NCI-H2196 treated with DMSO at 0.1 percent for 48 hours (cell line): ENCODE results near the gene DUSP7.

Experiments
- DNase-seq: peaks from one replicate; lab custom pipeline; 2025; ENCODE audit not compliant: unreplicated experiment; lab: John Stamatoyannopoulos, UW

The DUSP7 gene, protein sequence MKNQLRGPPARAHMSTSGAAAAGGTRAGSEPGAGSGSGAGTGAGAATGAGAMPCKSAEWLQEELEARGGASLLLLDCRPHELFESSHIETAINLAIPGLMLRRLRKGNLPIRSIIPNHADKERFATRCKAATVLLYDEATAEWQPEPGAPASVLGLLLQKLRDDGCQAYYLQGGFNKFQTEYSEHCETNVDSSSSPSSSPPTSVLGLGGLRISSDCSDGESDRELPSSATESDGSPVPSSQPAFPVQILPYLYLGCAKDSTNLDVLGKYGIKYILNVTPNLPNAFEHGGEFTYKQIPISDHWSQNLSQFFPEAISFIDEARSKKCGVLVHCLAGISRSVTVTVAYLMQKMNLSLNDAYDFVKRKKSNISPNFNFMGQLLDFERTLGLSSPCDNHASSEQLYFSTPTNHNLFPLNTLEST

DNA sequence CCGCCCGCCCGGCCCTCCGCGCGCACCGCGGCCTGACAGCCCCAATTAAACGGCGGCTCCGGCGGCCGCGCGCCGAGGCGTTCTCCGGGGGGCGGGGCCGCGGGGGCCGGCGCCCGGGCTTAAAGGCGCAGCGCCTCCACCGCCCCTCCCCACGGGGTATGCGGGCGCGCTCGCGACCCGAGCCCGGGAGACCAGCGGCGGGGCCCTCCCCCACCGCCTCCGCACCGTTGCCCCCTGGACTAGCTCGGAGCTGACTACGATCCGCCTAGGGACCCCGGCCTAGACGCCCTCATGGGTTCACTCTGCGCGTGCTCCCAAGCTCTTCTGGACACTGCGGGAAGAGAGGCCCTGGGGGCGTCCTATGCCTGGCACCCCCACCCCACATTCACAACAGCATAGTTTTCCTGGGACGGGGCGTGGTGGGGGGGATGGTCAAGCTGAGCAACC lies at the start of gene DUSP7:
Gene DUSP7 (minus strand): TSS at position 51 of the 447 bp plus-strand sequence. CDS start 205 bp downstream, outside the sequence.
- peak; percentile 7 for DNase-seq

DNA sequence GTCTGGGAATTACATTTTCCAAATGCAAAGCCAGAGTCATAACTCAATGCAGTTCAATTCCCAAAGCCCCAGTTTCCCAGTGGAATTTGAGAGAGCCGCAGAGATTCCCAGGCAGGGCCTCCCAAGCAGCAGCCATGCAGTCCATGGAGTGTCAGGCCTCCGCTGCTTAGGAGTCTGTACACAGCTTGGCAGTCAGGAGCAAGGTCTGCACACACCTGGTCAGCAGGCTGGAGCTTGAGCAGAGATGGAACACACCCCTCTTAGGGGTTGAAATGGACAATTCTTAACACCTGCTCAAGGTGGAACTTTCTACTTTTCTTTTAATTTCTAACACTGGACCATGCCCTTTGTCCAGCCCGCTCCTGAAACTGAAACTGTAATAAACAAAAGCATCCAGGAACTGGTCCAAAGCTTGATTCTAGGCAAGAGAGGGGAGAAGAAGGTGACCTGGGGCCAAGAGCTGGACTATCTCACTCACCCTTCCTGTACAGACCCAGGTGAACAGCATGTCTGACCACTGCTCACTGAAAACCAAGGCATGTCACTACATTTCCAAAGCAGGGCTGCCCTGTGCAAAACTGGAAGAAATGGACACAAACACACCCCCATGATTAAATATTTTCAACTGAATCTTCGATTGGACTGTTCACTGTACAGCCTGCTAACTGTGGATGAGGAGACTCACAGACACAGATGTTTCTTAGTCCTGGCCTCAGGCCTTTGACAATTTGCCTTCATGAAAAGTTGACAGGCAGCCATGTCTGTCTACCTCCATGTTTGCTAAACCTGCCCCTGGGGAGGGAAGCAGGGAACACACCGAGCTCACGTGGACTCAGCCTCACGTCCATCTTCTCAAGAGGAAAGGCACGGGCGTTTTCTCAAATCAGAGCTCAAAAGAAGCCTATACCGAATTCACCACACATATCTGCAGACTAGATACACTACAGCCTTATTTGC lies 48.6 kb upstream of the DUSP7 start:
- no peak for DNase-seq

DNA sequence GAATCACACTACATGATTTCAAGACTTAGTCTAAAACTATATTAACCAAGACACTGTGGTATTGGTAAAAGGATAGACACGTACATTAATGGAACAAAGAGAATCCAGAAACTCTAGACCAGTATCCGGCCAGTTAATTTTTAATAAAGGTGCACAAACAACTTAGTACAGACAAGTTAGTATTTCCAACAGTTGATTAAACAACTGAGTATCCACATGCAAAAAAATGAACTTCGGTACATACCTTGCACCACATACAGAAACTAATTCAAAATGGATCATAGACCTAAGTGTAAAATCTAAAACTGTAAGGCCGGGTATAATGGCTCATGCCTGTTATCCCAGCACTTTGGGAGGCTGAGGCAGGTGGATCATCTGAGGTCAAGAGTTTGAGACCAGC lies 46.6 kb upstream of the DUSP7 start:
- DNase-seq: no peak

DNA sequence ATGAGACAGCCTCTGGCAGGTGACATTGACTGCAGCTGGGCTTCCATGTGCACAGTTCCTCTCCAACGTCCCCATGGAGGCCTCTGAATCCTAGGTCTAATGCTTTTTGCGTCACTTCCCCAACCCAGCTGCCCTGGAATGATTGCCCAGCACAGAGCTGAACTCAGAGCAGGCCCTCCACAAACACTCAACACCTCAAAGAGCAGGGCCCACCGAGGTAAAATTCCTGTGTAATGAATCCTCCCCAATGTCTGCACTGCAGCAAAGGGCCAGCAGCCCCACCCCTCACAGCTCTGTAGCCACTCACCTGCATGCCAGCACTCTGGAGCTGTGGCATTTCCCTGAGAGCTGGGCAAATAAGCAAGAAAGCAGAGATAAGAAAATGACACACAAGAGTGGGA lies 42.6 kb upstream of the DUSP7 start:
- DNase-seq: no peak

DNA sequence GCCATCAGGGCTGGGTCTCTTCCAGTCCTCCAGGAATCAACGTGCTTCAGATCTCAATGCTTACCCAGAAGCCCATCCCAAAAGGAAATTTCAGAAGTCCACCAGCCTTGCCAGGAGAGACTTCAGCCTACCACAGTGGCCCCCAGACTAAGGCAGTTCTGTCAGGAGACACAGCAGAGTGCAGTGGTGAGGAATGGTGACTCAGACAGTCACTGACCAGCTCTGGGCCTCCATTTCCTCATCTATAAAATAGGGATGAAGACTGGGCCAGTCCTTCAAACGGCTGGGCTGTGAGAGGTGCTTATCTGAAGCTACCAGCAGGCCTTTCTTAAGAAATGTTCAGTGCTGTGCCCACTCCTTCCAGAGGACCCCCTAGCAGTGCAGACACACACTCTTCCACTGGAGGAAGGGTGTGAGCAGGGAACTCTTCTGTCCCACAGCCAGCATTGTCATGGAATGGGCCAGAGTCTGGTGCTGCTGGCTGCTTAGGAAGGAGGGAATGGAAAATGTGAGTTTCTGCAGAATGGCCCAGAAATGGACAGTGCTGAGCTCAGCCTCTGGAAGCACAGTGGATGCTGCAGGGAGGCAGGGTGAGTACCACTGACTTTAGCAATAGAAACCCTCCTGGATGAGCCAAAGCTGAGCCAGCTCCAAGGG lies 41.6 kb upstream of the DUSP7 start:
- no peak for DNase-seq

DNA sequence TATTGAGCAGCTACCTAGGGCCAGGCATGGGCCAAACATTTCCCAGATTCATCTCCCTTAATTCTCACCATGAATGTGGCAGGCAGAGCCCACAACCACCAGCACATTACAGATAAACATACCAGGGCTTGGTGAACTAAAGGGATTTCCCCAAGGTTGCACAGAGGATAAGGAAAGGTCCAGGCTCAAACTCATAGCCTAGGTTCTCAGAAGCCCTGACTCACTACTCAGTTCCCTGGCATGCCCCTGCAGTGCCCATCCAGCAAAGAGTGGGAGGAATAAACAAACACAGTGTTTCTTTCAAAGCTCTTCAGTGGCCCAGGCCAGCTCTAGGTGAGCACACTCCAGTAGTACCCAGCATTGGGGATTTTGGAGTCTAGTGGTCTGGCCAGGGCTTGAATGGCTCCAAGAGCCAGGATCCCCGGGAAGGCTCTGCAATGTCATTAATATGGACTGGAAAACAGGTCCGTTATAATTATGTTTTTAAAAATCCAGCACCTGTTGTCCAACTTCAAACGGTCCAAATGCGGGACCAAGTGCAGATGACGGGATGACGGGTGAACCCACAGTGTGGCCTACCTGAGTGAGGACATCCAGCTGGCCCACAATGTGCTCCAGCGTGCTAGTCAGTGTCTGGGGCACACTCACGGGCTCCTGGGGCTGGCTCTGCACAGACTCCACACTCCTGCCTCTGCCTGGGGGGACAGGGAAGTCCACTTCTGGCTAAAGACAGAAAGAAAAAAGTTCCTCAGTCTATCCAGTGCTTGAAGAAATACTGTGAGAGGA lies 39.8 kb upstream of the DUSP7 start:
- DNase-seq: no peak

DNA sequence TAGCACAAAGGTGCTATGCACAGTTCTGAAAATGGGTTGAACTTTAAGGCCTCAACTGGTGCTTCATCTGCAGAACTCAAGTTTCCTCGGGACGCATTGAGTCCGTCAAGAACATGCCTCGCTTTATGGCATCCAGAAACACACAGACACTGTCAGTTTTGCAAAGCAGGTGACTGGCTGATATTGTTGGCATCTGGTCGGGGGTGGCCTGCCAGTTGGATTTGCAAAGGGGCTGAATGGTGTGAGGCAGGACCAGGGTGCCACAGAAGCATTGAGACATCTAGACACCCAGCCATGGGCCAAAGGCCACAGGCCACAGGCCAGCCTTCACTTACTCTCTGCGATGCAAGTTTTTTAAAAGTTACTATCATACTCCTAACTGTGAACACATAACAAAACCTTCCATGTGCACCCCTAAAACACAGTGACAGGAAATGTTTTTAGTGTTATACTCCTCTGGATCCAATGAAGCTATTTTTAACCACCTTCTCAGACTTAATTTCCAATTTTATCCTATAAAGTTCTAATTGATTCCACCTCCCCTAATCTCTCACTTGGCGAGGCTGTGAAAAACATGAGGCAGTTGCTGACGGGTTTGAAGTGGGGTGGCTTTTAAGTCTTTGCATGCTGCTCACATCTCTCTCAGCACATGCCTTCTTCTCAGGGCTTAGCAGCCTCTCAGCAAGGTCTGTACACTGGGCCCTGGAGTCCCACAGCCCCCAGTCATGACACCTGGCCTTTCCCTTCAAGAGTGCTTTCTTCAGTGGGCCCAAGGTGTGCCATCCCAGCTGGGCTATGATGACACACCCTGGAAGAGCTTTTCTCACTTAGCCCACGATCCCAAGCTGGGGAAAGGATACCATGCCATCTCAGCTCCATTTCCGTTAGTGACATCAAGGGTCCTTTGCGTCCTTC lies 38.5 kb upstream of the DUSP7 start:
- no peak for DNase-seq

DNA sequence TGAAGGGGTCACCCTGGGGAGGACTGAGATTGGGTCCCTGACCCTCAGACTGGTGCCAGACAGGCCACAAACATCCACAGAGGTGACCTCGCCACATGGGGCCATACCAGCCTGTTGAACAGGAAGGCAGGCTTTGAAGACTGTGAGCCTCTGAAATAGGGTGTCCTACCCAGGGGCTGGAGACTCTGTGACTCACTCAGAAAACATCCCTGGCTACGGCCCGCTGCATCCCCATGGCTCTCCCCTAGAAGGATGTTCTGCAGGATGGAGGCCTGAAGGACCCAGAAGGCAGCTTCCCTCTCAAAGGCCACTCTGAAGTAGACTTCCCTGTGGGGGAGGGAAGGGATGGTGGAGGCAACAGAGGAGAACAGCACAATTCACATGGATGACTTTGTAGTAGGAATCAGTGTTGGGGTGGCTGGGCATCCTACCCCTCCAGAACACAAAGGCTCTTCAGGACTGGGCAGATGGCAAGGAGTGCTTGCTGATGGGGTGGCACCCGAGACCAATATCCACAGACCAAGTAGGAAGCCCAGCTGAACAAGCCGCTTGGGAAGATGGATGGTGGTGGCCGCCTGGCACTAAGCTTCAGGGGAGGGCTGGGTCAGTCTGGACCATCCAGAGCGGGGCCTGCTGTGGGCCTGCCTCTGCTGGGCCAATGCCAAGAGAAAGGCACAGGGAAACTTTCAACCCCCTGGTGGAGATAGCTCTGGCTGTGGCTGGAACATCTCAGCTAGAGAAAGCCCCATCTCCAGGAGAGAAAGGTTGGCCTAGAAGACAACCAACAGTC lies 37.6 kb upstream of the DUSP7 start:
- DNase-seq: no peak

DNA sequence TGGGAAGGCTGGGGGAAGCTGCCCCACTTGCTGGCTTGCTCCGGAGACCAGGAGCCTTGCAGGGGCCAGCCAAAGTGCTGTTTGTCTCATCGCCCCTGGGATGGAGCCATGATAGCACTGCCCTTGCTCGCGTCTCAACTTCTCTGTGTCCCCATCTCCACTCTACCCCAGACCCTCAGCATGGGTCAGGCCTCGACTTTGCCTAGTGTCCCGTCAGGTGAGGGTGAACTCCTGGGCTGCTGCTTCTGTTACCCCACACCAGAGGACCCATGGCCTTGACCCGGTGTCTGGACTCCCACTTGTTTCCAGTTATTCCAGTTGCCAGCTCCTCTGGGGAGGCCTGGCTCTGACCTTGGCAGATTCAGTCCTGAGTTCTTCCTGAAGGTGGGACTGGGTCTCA lies 36.5 kb upstream of the DUSP7 start:
- no peak for DNase-seq

DNA sequence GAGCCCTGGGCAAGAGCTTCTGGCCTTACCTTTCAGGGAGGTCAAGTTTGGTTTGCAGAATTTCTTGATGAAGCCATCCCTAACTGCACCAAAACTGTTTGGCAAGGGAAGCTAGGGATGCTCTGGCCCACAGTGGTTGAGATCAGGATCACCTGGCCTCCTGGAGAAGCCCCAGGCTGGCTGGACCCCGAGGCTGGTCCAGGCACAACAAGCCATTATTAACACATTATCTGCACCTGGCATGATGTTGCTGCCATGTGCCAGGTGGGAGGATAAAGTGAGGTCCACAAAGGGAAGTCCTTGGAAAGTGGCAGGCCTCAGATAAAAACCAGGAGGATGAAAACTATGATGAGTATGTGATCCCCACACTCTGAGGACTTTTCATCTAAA lies 35.9 kb upstream of the DUSP7 start:
- DNase-seq: no peak

DNA sequence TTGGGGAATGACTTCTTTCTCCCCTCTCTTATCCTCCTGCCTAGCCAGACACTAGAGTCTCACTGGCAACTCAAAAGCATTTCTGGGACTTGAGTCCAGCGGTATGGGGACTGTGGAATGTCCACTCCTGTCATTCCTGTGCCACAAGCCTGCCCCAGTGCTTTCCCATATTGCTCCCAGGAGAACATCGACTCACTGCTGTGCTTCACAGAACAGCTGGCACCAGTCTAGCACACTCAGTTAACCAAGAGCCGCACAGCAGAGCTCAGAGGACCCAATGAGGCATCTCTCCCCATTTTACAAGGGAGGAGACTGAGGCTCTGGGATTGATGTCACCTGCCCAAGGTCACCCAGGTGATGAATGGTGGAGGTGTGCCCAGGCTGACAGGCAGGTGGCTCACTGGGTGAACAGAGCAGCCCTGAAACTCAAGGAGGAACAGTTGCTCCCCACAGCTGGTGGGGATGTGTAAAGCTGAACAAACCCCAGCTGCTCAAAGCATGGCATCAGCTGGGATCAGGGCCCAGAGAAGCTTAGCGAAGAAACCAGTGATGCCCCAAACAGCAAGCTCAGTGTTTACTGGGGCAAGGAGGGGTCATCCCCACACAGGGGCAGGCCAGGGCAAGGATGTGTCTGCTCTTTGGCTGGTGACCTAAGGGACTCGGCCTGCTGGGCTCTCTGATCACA lies 35.4 kb upstream of the DUSP7 start:
- no peak for DNase-seq

DNA sequence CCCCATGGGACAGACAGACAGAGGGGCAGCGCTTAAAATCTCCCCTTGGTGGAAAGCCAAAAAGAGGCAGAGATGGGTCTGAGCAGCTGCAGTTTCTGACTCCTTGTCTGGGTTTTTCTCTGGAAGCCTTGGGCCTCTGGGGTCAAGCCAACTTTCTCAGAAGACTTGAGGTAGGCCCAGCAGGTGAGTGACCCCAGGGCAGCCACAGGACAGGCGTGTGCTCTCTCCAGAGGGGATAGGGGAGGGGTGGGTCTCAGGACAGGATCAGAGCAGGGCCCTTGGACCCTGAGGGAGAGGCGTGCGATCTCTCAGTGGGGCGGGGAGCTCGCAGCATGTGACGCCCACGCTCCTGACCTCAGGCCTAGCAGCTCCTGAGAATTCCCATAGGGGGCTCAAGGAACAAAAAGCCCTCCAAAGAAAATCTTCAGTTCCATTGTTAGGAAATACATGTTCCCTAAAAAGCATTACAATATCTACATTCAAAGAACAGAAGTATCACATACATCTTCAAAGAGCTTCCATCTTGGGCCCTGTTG lies 34.6 kb upstream of the DUSP7 start:
- DNase-seq: no peak

DNA sequence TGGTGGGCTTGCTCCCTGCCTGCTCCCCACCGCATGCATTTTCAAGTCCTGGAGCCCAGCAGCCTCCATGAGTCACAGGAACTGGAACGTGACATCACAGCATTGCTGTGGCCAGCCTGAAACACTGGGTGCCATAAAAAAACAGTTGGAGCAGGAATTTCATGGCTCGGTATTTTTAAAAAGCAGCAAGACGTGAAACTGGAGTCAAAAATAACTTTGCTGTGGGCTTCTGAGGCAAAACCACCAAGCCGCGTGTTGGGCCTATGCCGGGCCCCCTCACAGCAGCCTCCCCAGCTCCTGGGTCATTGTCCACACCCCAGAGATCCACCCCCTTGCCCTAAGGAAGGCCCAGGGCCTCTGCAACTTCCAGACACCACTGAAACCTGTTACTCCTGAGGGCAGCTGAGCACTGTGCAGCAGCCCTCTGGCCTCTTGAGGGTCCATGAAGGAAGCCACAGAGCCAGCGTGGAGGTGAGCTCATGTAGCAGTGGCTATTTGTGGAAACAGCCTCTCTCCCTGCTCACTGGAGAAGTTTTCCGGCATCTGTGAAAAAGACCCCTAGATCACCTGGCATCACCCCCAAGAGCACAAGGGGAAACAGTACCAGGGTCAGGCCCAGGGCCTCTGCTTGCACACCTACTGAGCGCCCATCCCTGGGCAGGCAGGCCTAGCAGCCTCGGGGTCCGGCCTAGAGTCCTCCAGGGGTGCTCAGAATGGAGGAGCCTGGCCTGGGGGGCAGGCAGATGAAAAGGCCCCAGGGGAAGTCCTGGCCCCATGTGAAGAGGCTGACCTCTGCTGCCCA lies 34.0 kb upstream of the DUSP7 start:
- no peak for DNase-seq

DNA sequence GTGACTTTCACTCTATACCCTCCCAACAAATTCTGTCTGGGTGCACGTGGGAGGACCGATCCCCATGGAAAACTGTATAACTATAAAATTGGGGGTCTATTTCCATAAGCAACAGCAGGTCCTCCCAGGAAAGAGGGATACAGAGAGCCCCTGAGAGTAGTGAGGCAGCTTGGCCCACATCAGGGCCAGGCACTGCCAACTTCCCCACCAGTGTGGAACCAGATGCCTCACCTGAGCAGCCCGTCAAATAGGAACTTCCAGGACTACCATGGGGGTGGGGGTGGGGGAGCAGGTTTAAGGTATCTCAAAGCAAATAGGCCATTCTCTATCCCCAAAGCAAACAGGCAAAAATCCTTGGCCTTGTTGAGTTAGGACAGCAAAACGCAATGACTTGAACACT lies 33.3 kb upstream of the DUSP7 start:
- no peak for DNase-seq

DNA sequence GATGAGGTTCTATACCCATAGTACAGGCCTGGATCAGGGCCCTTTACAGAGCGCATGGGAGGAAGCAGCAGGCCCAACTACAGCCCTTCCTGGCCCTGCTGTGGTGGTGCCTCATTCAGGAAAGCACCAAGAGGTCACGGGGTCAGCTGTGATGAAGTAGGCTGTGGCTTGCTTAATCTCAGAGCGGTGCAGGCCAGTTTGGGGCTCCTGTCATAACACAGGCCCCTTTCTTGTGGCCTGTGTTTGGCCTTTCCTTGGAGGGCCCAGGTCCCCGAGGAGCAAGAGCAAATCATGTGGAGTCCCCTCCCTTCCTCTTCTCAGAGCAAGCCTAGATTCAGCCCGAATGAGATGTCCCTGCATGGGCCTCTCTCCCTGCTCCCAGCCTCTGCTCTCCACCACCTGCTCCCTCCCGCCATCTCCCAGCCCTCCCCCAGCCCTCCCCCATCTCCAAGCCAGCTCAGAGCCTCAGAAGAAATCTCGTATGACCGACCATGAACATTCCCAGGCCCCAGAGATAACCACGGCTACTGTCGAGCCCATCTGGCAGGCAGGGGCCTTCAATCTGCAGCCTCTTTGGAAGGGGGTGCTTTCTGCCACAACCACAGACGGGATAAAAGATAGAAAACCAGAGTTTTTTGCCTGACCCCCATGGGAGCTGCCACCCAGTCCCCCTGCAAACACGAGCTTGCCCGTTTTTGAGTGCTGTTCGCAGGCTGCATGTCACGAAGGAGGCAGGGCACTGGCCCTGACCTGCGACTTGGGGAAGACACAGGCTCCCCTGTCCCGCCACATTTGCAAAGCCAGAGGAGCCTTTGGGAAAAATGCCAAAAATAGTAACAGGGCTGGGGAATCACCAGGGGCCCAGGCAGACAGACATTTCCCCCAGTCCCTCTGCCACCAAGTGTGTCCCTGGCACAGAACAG lies 32.3 kb upstream of the DUSP7 start:
- no peak for DNase-seq

DNA sequence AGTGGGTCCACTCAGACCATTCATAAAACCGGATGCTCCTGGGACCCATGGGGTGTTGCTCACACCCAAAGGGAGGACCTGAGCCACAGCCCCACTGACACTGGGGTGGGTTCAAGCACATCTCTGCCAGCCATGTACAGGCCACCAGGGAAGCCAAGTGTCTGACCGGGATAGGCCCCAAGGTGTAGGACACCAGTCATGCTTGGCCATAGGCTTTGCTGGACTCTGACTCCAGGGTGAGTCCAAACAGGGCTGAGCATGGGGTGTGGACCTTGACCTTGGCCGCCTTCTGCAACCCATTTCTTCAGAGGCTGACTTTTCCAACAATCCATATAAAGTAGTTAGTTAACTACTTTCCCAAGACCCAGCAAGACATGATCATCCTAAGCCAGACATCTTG lies 31.4 kb upstream of the DUSP7 start:
- DNase-seq: no peak
